HG02798 (cell line): ENCODE data around the gene DNASE1L2.
"Not testable (repeated sequence)": the region's sequence is repeated elsewhere in the genome, so short reads cannot be mapped to it uniquely, and the experiment has no call there.

Experiments
- ATAC-seq: cut with Tn5 transposase; IDR thresholded peaks from one replicate; pipeline ENCODE4 v1.9.1; 2021; ENCODE audit warnings: mild to moderate bottlenecking; ENCODE audit not compliant: unreplicated experiment, poor library complexity

The DNASE1L2 gene

GRCh38 chr16:2263026-2263425 is 26.8 kb downstream of the DNASE1L2 start:
- ATAC-seq: not testable (repeated sequence)

- not testable (repeated sequence) for ATAC-seq
Observed at GRCh38 chr16:2266887-2267286, 30.6 kb downstream of the DNASE1L2 start.

GRCh38 chr16:2267505-2267912 is 31.3 kb downstream of the DNASE1L2 start:
- ATAC-seq: peak; percentile 62

- peak; percentile 84 for ATAC-seq
Observed at GRCh38 chr16:2267913-2268666, 31.8 kb downstream of the DNASE1L2 start, which contains the start of gene RNPS1. TSS of gene RNPS1 (minus strand) at chr16:2268126. CDS start at chr16:2264643, 3,483 bp downstream.

- no peak for ATAC-seq
Observed at GRCh38 chr16:2270070-2270462, 33.8 kb downstream of the DNASE1L2 start.

- no peak for ATAC-seq
Observed at GRCh38 chr16:2270588-2271470, 34.6 kb downstream of the DNASE1L2 start.

GRCh38 chr16:2271848-2272461 is 35.7 kb downstream of the DNASE1L2 start:
- no peak for ATAC-seq

GRCh38 chr16:2273484-2273883 is 37.2 kb downstream of the DNASE1L2 start:
- ATAC-seq: no peak

GRCh38 chr16:2273931-2274330 is 37.7 kb downstream of the DNASE1L2 start:
- no peak for ATAC-seq

- ATAC-seq: no peak
Observed at GRCh38 chr16:2275476-2276367, 39.5 kb downstream of the DNASE1L2 start.

GRCh38 chr16:2276368-2277195 is 40.3 kb downstream of the DNASE1L2 start:
- no peak for ATAC-seq

GRCh38 chr16:2277466-2278271 is 41.4 kb downstream of the DNASE1L2 start:
- ATAC-seq: no peak

- no peak for ATAC-seq
Observed at GRCh38 chr16:2278272-2278608, 42.0 kb downstream of the DNASE1L2 start.

GRCh38 chr16:2278956-2279800 is 42.9 kb downstream of the DNASE1L2 start:
- no peak for ATAC-seq

GRCh38 chr16:2280461-2280860 is 44.2 kb downstream of the DNASE1L2 start:
- no peak for ATAC-seq

GRCh38 chr16:2280981-2281542 is 44.8 kb downstream of the DNASE1L2 start:
- ATAC-seq: no peak

- no peak for ATAC-seq
Observed at GRCh38 chr16:2282262-2282661, 46.0 kb downstream of the DNASE1L2 start.
